Stomach smooth muscle (tissue), 2 donors: ENCODE results near the gene SGO2.
"Not testable (repeated sequence)": the region's sequence is repeated elsewhere in the genome, so short reads cannot be mapped to it uniquely, and the experiment has no call there.

Source experiments
- H3K27ac ChIP-seq: one replicate; pipeline ENCODE4 v1.7.0; 2013; ENCODE audit warnings: mild to moderate bottlenecking, low read length, inconsistent platforms
- H3K27me3 ChIP-seq, 2 donors: one replicate each; pipeline ENCODE4 v1.7.0; 2013; ENCODE audit warnings: low read length in 2 of 2; ENCODE audit not compliant: insufficient read depth in 2 of 2, control insufficient read depth in 1 of 2
- H3K36me3 ChIP-seq, 2 donors: one replicate each; pipeline ENCODE4 v1.7.0; 2013; ENCODE audit warnings: low read length in 2 of 2; ENCODE audit not compliant: control insufficient read depth in 2 of 2, insufficient read depth in 2 of 2
- H3K4me1 ChIP-seq: one replicate; pipeline ENCODE4 v1.7.0; 2013; ENCODE audit warnings: low read length; ENCODE audit not compliant: control insufficient read depth, insufficient read depth
- H3K4me3 ChIP-seq, 2 donors: one replicate each; pipeline ENCODE4 v1.7.0; 2013; ENCODE audit warnings: low read length in 2 of 2
- H3K9ac ChIP-seq, 2 donors: one replicate each; pipeline ENCODE4 v1.7.0; 2013; ENCODE audit warnings: low read length in 2 of 2, mild to moderate bottlenecking in 1 of 2
- H3K9me3 ChIP-seq, 2 donors: one replicate each; pipeline ENCODE4 v1.7.0; 2013; ENCODE audit warnings: low read length in 2 of 2; ENCODE audit not compliant: control insufficient read depth in 2 of 2
- donor health status: healthy.
- donor health status: Pancreatic carcinoma.

The SGO2 gene

GRCh38 chr2:200610217-200610616 lies 84.2 kb downstream of the SGO2 start:
- not testable (repeated sequence) for H3K9ac ChIP-seq, H3K9me3 ChIP-seq, H3K27ac ChIP-seq, H3K36me3 ChIP-seq, H3K4me1 ChIP-seq, H3K27me3 ChIP-seq, H3K4me3 ChIP-seq

- Histone ChIP-seq H3K27me3 (no peaks in the 10 kb centered on the region), H3K27ac (no peak overlapping the region), H3K4me1 (no peaks in the 10 kb centered on the region), H3K4me3 (no peak overlapping the region), H3K9me3 (no peaks in the 10 kb centered on the region), H3K36me3 (peaks cover 0 to 2% of the 10 kb centered on the region in 2 donors), H3K9ac (no peak overlapping the region)
Measured at GRCh38 chr2:200613692-200614091, 87.7 kb downstream of the SGO2 start.

GRCh38 chr2:200614249-200614648 lies 88.2 kb downstream of the SGO2 start:
- no peaks in the 10 kb centered on the region for H3K9me3 ChIP-seq
- H3K4me3 ChIP-seq: no peak overlapping the region
- no peaks in the 10 kb centered on the region for H3K4me1 ChIP-seq
- no peak overlapping the region for H3K27ac ChIP-seq
- H3K9ac ChIP-seq: no peak overlapping the region
- H3K27me3 ChIP-seq: no peaks in the 10 kb centered on the region
- H3K36me3 ChIP-seq: peaks cover 0 to 2% of the 10 kb centered on the region in 2 donors

GRCh38 chr2:200615247-200615646 lies 89.2 kb downstream of the SGO2 start:
- Histone ChIP-seq H3K27ac (no peak overlapping the region), H3K9ac (no peak overlapping the region), H3K9me3 (no peaks in the 10 kb centered on the region), H3K36me3 (peaks cover 0 to 2% of the 10 kb centered on the region in 2 donors), H3K27me3 (no peaks in the 10 kb centered on the region), H3K4me3 (no peak overlapping the region), H3K4me1 (no peaks in the 10 kb centered on the region)

- Histone ChIP-seq H3K27ac (no peak overlapping the region), H3K36me3 (peaks cover 0 to 2% of the 10 kb centered on the region in 2 donors), H3K9ac (no peak overlapping the region)
Measured at GRCh38 chr2:200616193-200616592, 90.2 kb downstream of the SGO2 start.

GRCh38 chr2:200616656-200617055 lies 90.6 kb downstream of the SGO2 start:
- H3K9ac ChIP-seq: no peak overlapping the region
- H3K9me3 ChIP-seq: no peaks in the 10 kb centered on the region
- H3K4me3 ChIP-seq: no peak overlapping the region
- no peaks in the 10 kb centered on the region for H3K27me3 ChIP-seq
- no peak overlapping the region for H3K27ac ChIP-seq
- H3K4me1 ChIP-seq: no peaks in the 10 kb centered on the region
- H3K36me3 ChIP-seq: peaks cover 0 to 2% of the 10 kb centered on the region in 2 donors

More at GRCh38 chr2:200616193-200616592, 90.2 kb downstream of the SGO2 start:
- H3K4me1 ChIP-seq: no peaks in the 10 kb centered on the region
- H3K27me3 ChIP-seq: no peaks in the 10 kb centered on the region
- H3K9me3 ChIP-seq: no peaks in the 10 kb centered on the region
- no peak overlapping the region for H3K4me3 ChIP-seq

GRCh38 chr2:200617156-200618053 lies 91.4 kb downstream of the SGO2 start:
- Histone ChIP-seq H3K4me1 (no peaks in the 10 kb centered on the region), H3K27ac (no peak overlapping the region), H3K9me3 (no peaks in the 10 kb centered on the region), H3K9ac (no peak overlapping the region), H3K27me3 (no peaks in the 10 kb centered on the region), H3K36me3 (peaks cover 0 to under 1% of the 10 kb centered on the region in 2 donors), H3K4me3 (no peak overlapping the region)

GRCh38 chr2:200618054-200618419 lies 92.0 kb downstream of the SGO2 start:
- H3K4me3 ChIP-seq: no peak overlapping the region
- no peaks in the 10 kb centered on the region for H3K9me3 ChIP-seq
- no peaks in the 10 kb centered on the region for H3K36me3 ChIP-seq
- no peak overlapping the region for H3K27ac ChIP-seq
- no peaks in the 10 kb centered on the region for H3K27me3 ChIP-seq
- no peak overlapping the region for H3K9ac ChIP-seq
- H3K4me1 ChIP-seq: no peaks in the 10 kb centered on the region

- Histone ChIP-seq H3K9ac (no peak overlapping the region), H3K9me3 (no peaks in the 10 kb centered on the region), H3K36me3 (no peaks in the 10 kb centered on the region), H3K4me3 (no peak overlapping the region), H3K27ac (no peak overlapping the region), H3K27me3 (peaks cover 0 to 2% of the 10 kb centered on the region in 2 donors), H3K4me1 (no peaks in the 10 kb centered on the region)
Measured at GRCh38 chr2:200618590-200619021, 92.6 kb downstream of the SGO2 start.

- H3K36me3 ChIP-seq: no peaks in the 10 kb centered on the region
- H3K4me1 ChIP-seq: no peaks in the 10 kb centered on the region
- H3K27me3 ChIP-seq: peaks cover 0 to 2% of the 10 kb centered on the region in 2 donors
- no peak overlapping the region for H3K4me3 ChIP-seq
- H3K9ac ChIP-seq: no peak overlapping the region
- no peak overlapping the region for H3K27ac ChIP-seq
- no peaks in the 10 kb centered on the region for H3K9me3 ChIP-seq
Measured at GRCh38 chr2:200619279-200619678, 93.3 kb downstream of the SGO2 start.
